ENCODE data around the gene ADGRF3.
A peak's percentile ranks its signal among the peaks of the same experiment; 100 is the strongest.
"Not testable (repeated sequence)": the region's sequence is repeated elsewhere in the genome, so short reads cannot be mapped to it uniquely, and the experiment has no call there.

The ADGRF3 gene

GRCh38 chr2:26327291-26328272, 19.0 kb downstream of the ADGRF3 start:
- no peak overlapping the region for H3K4me3 ChIP-seq (ENCODE audit: low read length)
- no peak for TF ChIP-seq CTCF (IDR thresholded peaks at IDR 0.05; ENCODE audit: insufficient read depth, low read depth, low read length, missing control alignments)
- DNase-seq (ENCODE audit: low read depth) = no peak

DNA sequence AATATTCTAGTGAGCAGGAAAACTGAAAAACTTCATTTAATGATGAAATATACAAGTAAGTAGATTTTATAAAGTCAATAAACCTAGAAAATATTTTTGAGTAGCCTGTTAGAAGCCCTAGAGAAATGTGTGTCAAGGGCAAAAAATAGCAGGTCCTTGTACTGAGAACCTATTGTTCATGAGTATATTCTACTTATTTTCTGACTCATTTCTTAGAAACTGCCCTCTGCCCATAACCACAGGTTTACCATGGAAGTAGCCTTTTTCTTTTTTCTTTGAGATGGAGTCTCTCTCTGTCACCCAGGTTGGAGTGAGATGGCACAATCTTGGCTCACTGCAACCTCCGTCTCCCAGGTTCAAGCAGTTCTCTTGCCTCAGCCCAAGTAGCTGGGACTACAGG, 20.1 kb downstream of the ADGRF3 start:
- DNase-seq (ENCODE audit: low read depth) = no peak
- no peak overlapping the region for H3K4me3 ChIP-seq (ENCODE audit: low read length)
- no peak for TF ChIP-seq CTCF (IDR thresholded peaks at IDR 0.05; ENCODE audit: insufficient read depth, low read depth, low read length, missing control alignments)

DNA sequence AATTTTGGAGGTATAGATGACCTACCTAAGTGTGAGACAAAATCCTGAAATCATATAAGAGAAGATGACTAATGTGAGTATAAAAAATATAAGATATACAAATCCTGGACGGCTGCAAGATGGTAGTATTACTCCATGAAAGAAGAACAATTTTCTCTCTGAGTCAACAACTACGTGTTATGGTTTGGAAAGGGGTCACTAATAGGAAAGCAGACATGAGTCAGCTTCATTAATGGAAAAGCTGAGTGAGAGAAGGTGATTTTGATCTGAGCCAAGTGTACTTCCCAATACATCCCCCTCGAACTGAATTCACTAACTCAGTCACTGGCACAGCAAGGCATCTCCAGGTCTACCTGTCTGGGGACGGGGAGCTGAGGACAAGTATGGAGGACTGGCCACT, 20.7 kb downstream of the ADGRF3 start:
- no peak overlapping the region for H3K4me3 ChIP-seq (ENCODE audit: low read length)
- peak; percentile 52 for DNase-seq (ENCODE audit: low read depth)
- TF ChIP-seq CTCF (IDR thresholded peaks at IDR 0.05; ENCODE audit: insufficient read depth, low read depth, low read length, missing control alignments) = no peak

DNA sequence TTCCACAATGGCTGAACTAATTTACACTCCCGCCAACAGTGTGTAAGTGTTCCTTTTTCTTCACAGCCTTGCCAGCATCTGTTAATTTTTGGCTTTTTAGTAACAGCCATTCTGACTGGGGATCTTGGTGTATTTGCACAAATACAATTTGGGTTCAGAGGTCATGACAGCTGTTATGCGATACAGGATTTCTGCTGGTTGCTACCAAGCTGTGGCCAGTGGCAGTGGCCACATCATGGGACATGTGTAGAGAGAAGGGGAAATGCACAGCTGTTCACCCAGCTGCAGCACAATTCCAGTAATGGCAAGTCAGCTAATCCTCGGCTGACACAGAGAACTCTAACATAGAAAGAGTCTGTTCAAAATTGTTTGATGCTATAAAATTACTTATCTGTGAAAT, 21.7 kb downstream of the ADGRF3 start:
- DNase-seq (ENCODE audit: low read depth) = no peak
- TF ChIP-seq CTCF (IDR thresholded peaks at IDR 0.05; ENCODE audit: insufficient read depth, low read depth, low read length, missing control alignments) = no peak
- no peak overlapping the region for H3K4me3 ChIP-seq (ENCODE audit: low read length)

GRCh38 chr2:26324479-26324878, 22.1 kb downstream of the ADGRF3 start:
- H3K4me3 ChIP-seq (ENCODE audit: low read length); DNase-seq (ENCODE audit: low read depth): not testable (repeated sequence)

DNA sequence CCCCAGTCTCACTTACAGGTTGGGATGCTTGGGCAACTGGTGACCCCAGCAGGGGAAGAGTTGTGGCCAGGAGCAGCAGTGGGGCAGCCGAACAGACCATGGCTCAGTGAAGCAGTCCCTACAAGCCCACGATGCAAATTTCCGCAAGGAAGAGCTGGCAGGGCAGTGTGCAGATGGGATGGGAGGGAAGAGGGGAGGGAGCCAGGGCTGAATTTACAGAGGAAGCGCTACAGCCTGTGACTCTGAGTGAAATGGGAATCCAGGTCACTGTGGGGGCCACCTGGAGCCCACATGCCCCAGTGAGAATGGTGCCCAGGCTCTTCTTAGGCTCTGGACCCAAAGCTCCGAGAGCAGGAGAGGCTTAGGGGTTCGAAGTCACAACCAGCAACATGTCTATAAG, 27.6 kb downstream of the ADGRF3 start:
- no peak for TF ChIP-seq CTCF (IDR thresholded peaks at IDR 0.05; ENCODE audit: insufficient read depth, low read depth, low read length, missing control alignments)
- H3K4me3 ChIP-seq (ENCODE audit: low read length) = no peak overlapping the region
- no peak for DNase-seq (ENCODE audit: low read depth)

GRCh38 chr2:26317377-26318105, 29.0 kb downstream of the ADGRF3 start:
- DNase-seq (ENCODE audit: low read depth) = peak; percentile 43
- no peak for TF ChIP-seq CTCF (IDR thresholded peaks at IDR 0.05; ENCODE audit: insufficient read depth, low read depth, low read length, missing control alignments)
- H3K4me3 ChIP-seq (ENCODE audit: low read length) = no peak overlapping the region

Measured in epithelial cell of esophagus (primary cell).